Measurements from ENCODE around the gene RPS8.

GRCh38 chr1:44817307-44817706 is 42.0 kb downstream of the RPS8 start:
- TF ChIP-seq EZH2 (IDR thresholded peaks at IDR 0.05) (no peak), ATF3 (IDR thresholded peaks at IDR 0.05) (no peak), RAD21 (IDR thresholded peaks at IDR 0.05; ENCODE audit: low read depth) (no peak), CTCF (IDR thresholded peaks at IDR 0.05 in 2 of 3, conservative IDR thresholded peaks at IDR 0.05 in 1 of 3; ENCODE audit: borderline replicate concordance in 1 of 3, insufficient read depth in 1 of 3, low read depth in 2 of 3, low read length in 2 of 3) (no peak), POLR2A (IDR thresholded peaks at IDR 0.05; ENCODE audit: borderline replicate concordance, extremely low read depth, insufficient read depth, insufficient read length) (no peak), CBX3 (IDR thresholded peaks at IDR 0.05; ENCODE audit: low read depth) (no peak), EGR1 (IDR thresholded peaks at IDR 0.05; ENCODE audit: low read depth) (no peak), CEBPB (IDR thresholded peaks at IDR 0.05; ENCODE audit: low read depth) (no peak), POLR2AphosphoS5 (IDR thresholded peaks at IDR 0.05; ENCODE audit: low read depth, low read length) (no peak), JUND (IDR thresholded peaks at IDR 0.05) (no peak), SIN3A (IDR thresholded peaks at IDR 0.05; ENCODE audit: low read depth) (no peak), FOSL1 (IDR thresholded peaks at IDR 0.05; ENCODE audit: low read depth) (no peak), YY1 (IDR thresholded peaks at IDR 0.05; ENCODE audit: extremely low read depth, insufficient replicate concordance, low read depth, low read length) (no peak), EZH2phosphoT487 (IDR thresholded peaks at IDR 0.05; ENCODE audit: borderline replicate concordance) (no peak)

Measured in HCT116 (cell line).